Natural killer cell (primary cell): Measurements from ENCODE around the gene BEST1. TPM values are rescaled to one million over a fixed set of nuclear protein-coding genes. Genes with fewer than 3 reads are reported as not detected.

ENCODE experiments used
- ATAC-seq, 3 donors: fragments of 150-1000 bp in 2 of 3; fragments of 200-7000 bp in 1 of 3; cut with Tn5 transposase; 1 replicate in 1 of 3; 2 replicates in 2 of 3; pipeline ENCODE4 v1.10.0; 2021; ENCODE audit warnings: mild to moderate bottlenecking in 2 of 3, moderate library complexity in 2 of 3
- DNase-seq, 2 donors: peaks; one replicate each; pipeline versions ENCODE4 v3.0.0 to v3.0.0-alpha.2; 2013 to 2021; ENCODE audit warnings: mixed read lengths in 1 of 2
- H3K27ac ChIP-seq: one replicate; pipeline ENCODE4 v1.5.1; 2013; ENCODE audit warnings: mild to moderate bottlenecking, low read length
- H3K27me3 ChIP-seq: one replicate; pipeline ENCODE4 v1.6.1; 2013; ENCODE audit warnings: low read length; ENCODE audit not compliant: control insufficient read depth, insufficient read depth
- H3K36me3 ChIP-seq: one replicate; pipeline ENCODE4 v1.6.1; 2013; ENCODE audit warnings: low read length; ENCODE audit not compliant: control insufficient read depth, insufficient read depth
- H3K4me1 ChIP-seq: one replicate; pipeline ENCODE4 v1.6.1; 2013; ENCODE audit warnings: low read length; ENCODE audit not compliant: control insufficient read depth, insufficient read depth
- H3K4me3 ChIP-seq: one replicate; pipeline ENCODE4 v1.5.1; 2013; ENCODE audit warnings: low read length
- H3K9me3 ChIP-seq: one replicate; pipeline ENCODE4 v1.6.1; 2013; ENCODE audit warnings: low read length; ENCODE audit not compliant: control insufficient read depth, insufficient read depth
- H3K27ac Mint-ChIP-seq, 2 donors: one replicate each; pipeline ENCODE4 v1.8.0; 2022; ENCODE audit warnings: mild to moderate bottlenecking in 2 of 2, mixed read lengths in 2 of 2, moderate library complexity in 1 of 2
- H3K27me3 Mint-ChIP-seq, 2 donors: one replicate each; pipeline ENCODE4 v1.8.0; 2022; ENCODE audit warnings: low read depth in 2 of 2, mixed read lengths in 2 of 2
- H3K36me3 Mint-ChIP-seq: one replicate; pipeline ENCODE4 v1.8.0; 2022; ENCODE audit warnings: mixed read lengths
- H3K4me1 Mint-ChIP-seq, 2 donors: one replicate each; pipeline ENCODE4 v1.8.0; 2022; ENCODE audit warnings: mixed read lengths in 2 of 2
- H3K4me3 Mint-ChIP-seq: one replicate; pipeline ENCODE4 v1.8.0; 2022; ENCODE audit warnings: mild to moderate bottlenecking, moderate library complexity, mixed read lengths
- H3K9me3 Mint-ChIP-seq, 2 donors: one replicate each; pipeline ENCODE4 v1.8.0; 2022; ENCODE audit warnings: mixed read lengths in 2 of 2
- WGBS: methylation state at CpG from one replicate; pipeline ENCODE4 v1.1.7; 2013; ENCODE audit warnings: missing lambda C conversion rate; ENCODE audit not compliant: insufficient coverage; 5-methylcytosine and 5-hydroxymethylcytosine counted together
- intact Hi-C: fragments of 100-400 bp; cut with micrococcal nuclease; formaldehyde crosslinking; loops from one replicate; pipeline ENCODE4 v1.14.2; 2022
- total RNA-seq, 4 donors: library from RNA; stranded (reverse); fragments of 120-200 nt in 1 of 4; gene quantifications; one replicate each; pipeline versions ENCODE4 v1.2.3 to v1.2.4, GENCODE V29; 2013 to 2022
- TF ChIP-seq, protein P1 (sequence below): fragments of 200-600 bp; IDR thresholded peaks from one replicate; pipeline ENCODE4 v1.8.0; 2022; ENCODE audit warnings: antibody characterized with exemption

Gene BEST1
- total RNA-seq, 3 donors from 2014 or later (not counting 1 experiment from before 2014, with no cell fraction given), result 0.32 to 2.0 (median 1.4) TPM

- peak within 1 kb of the TSS; percentile 91 for H3K27ac ChIP-seq
Observed at GRCh38 chr11:61967116-61967923, 17.2 kb downstream of the BEST1 start, which contains the start of gene FTH1. TSS of gene FTH1 (minus strand) at chr11:61967634. CDS start at chr11:61967425, 209 bp downstream.

GRCh38 chr11:61967924-61968757 is 18.0 kb downstream of the BEST1 start:
- peaks cover 10% of the 10 kb centered on the region for H3K36me3 Mint-ChIP-seq
- DNase-seq (peak; percentile 43 to 61), ATAC-seq (no peak)
- H3K9me3 Mint-ChIP-seq, result no peaks in the 10 kb centered on the region
- intact Hi-C loops, result loop anchor here (1.0 to 5.0 kb wide), 2 partner anchors 57 to 114 kb away; no protein-coding TSS in a partner anchor
- peak overlapping the region; percentile 91 to 93 for H3K27ac Mint-ChIP-seq
- no peaks in the 10 kb centered on the region for H3K27me3 Mint-ChIP-seq
- peak overlapping the region; percentile 95 for H3K4me3 Mint-ChIP-seq
- peaks cover 16% of the 10 kb centered on the region for H3K36me3 ChIP-seq
- H3K27ac ChIP-seq, result peak overlapping the region; percentile 91
- H3K4me3 ChIP-seq, result peak overlapping the region; percentile 76
- H3K9me3 ChIP-seq, result no peaks in the 10 kb centered on the region
- peaks cover 44 to 60% of the 10 kb centered on the region in 2 donors for H3K4me1 Mint-ChIP-seq
- H3K27me3 ChIP-seq, result no peaks in the 10 kb centered on the region
- 10% methylated on average over 53 of the region's 53 CpGs for WGBS
- TF ChIP-seq, protein P1, sequence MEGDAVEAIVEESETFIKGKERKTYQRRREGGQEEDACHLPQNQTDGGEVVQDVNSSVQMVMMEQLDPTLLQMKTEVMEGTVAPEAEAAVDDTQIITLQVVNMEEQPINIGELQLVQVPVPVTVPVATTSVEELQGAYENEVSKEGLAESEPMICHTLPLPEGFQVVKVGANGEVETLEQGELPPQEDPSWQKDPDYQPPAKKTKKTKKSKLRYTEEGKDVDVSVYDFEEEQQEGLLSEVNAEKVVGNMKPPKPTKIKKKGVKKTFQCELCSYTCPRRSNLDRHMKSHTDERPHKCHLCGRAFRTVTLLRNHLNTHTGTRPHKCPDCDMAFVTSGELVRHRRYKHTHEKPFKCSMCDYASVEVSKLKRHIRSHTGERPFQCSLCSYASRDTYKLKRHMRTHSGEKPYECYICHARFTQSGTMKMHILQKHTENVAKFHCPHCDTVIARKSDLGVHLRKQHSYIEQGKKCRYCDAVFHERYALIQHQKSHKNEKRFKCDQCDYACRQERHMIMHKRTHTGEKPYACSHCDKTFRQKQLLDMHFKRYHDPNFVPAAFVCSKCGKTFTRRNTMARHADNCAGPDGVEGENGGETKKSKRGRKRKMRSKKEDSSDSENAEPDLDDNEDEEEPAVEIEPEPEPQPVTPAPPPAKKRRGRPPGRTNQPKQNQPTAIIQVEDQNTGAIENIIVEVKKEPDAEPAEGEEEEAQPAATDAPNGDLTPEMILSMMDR, result no peak
- peaks cover 54% of the 10 kb centered on the region for H3K4me1 ChIP-seq

More at GRCh38 chr11:61967116-61967923, 17.2 kb downstream of the BEST1 start, which contains the start of gene FTH1:
- peak within 1 kb of the TSS; percentile 76 for H3K4me3 ChIP-seq
- peaks cover 16% of the 10 kb centered on the region for H3K36me3 ChIP-seq
- peaks cover 56% of the 10 kb centered on the region for H3K4me1 ChIP-seq
- Mint-ChIP-seq H3K27ac (peak within 1 kb of the TSS; percentile 91 to 93), H3K27me3 (no peaks in the 10 kb centered on the region), H3K9me3 (no peaks in the 10 kb centered on the region), H3K4me3 (peak within 1 kb of the TSS; percentile 95), H3K4me1 (peaks cover 50 to 63% of the 10 kb centered on the region in 2 donors), H3K36me3 (peaks cover 10% of the 10 kb centered on the region)
- under 1% methylated on average over 93 of the region's 93 CpGs for WGBS
- TF ChIP-seq, protein P1, result no peak
- H3K27me3 ChIP-seq, result no peaks in the 10 kb centered on the region
- no peaks in the 10 kb centered on the region for H3K9me3 ChIP-seq
- intact Hi-C loops, result loop anchor here (1.0 to 5.0 kb wide), 2 partner anchors 58 to 115 kb away; no protein-coding TSS in a partner anchor
- ATAC-seq (peak; percentile 81 to 88 (median 86)), DNase-seq (peak; percentile 90 to 95)

DNA sequence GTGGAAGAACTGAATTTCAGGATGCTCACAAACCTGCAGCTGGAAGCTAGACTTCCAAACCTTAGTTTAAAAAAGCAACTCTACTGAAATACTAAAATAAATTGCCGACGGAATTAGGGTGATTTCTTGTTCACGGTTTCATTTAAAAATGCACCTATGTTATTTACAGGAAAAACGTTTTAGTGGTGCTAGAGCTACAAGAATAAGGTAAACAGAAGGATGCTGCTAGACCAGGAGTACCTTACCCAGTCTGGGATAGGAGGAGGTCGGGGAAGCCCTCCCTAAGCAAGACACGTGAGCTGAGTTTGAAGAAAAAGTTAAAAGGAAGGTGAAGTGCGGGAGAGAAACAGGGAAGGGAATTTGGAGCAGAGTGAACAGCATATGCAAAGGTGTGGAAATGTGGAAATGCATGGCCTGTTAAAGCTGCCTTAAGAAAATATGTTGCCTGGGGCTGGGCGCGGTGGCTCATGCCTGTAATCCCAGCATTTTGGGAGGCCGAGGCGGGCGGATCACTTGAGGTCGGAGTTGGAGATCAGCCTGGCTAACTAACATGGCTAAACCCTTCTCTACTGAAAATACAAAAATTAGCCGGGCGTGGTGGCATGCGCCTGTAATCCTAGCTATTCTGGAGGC is 18.7 kb downstream of the BEST1 start:
- Mint-ChIP-seq H3K4me1 (peaks cover 37 to 53% of the 10 kb centered on the region in 2 donors), H3K27ac (peak overlapping the region; percentile 91 to 93), H3K4me3 (peak overlapping the region; percentile 95), H3K9me3 (no peaks in the 10 kb centered on the region), H3K36me3 (peaks cover 10% of the 10 kb centered on the region), H3K27me3 (no peaks in the 10 kb centered on the region)
- H3K27ac ChIP-seq, result peak overlapping the region; percentile 91
- ATAC-seq, result no peak
- TF ChIP-seq, protein P1, result no peak
- no peak overlapping the region for H3K4me3 ChIP-seq
- no peak for DNase-seq
- WGBS, result 95% methylated on average over 16 of the region's 16 CpGs
- no peaks in the 10 kb centered on the region for H3K27me3 ChIP-seq
- intact Hi-C loops, result loop anchor here (5.0 kb wide), 1 partner anchor 113 kb away; no protein-coding TSS in a partner anchor
- peaks cover 54% of the 10 kb centered on the region for H3K4me1 ChIP-seq
- H3K9me3 ChIP-seq, result no peaks in the 10 kb centered on the region
- peaks cover 16% of the 10 kb centered on the region for H3K36me3 ChIP-seq
